GM18909 (cell line): ENCODE results near the gene MIB1.
"Not testable (repeated sequence)": the region's sequence is repeated elsewhere in the genome, so short reads cannot be mapped to it uniquely, and the experiment has no call there.

Experiments
- ATAC-seq: cut with Tn5 transposase; IDR thresholded peaks from one replicate; pipeline ENCODE4 v1.9.1; 2021; ENCODE audit warnings: mild to moderate bottlenecking; ENCODE audit not compliant: unreplicated experiment, poor library complexity

MIB1 gene

GRCh38 chr18:21742315-21742687 is 1.7 kb downstream of the MIB1 start:
- ATAC-seq: no peak

- ATAC-seq: no peak
Measured at GRCh38 chr18:21743166-21743832, 2.7 kb downstream of the MIB1 start.

GRCh38 chr18:21745231-21745630 is 4.6 kb downstream of the MIB1 start:
- ATAC-seq: no peak

- no peak for ATAC-seq
Measured at GRCh38 chr18:21747268-21747667, 6.7 kb downstream of the MIB1 start.

- ATAC-seq: no peak
Measured at GRCh38 chr18:21747764-21748693, 7.4 kb downstream of the MIB1 start.

- ATAC-seq: no peak
Measured at GRCh38 chr18:21757833-21758232, 17.2 kb downstream of the MIB1 start.

GRCh38 chr18:21759836-21760235 is 19.2 kb downstream of the MIB1 start:
- ATAC-seq: no peak

- ATAC-seq: no peak
Measured at GRCh38 chr18:21760321-21760720, 19.7 kb downstream of the MIB1 start.

- ATAC-seq: peak; percentile 55
Measured at GRCh38 chr18:21761471-21762115, 21.0 kb downstream of the MIB1 start.

GRCh38 chr18:21762181-21762772 is 21.7 kb downstream of the MIB1 start:
- ATAC-seq: no peak

GRCh38 chr18:21763846-21764646 is 23.5 kb downstream of the MIB1 start:
- ATAC-seq: no peak

- ATAC-seq: no peak
Measured at GRCh38 chr18:21769206-21769605, 28.6 kb downstream of the MIB1 start.

- ATAC-seq: no peak
Measured at GRCh38 chr18:21774722-21775121, 34.1 kb downstream of the MIB1 start.

GRCh38 chr18:21777814-21778213 is 37.2 kb downstream of the MIB1 start:
- ATAC-seq: peak; percentile 60

- ATAC-seq: no peak
Measured at GRCh38 chr18:21786526-21786925, 45.9 kb downstream of the MIB1 start.

GRCh38 chr18:21796089-21796488 is 55.5 kb downstream of the MIB1 start:
- not testable (repeated sequence) for ATAC-seq

GRCh38 chr18:21798126-21798525 is 57.5 kb downstream of the MIB1 start:
- ATAC-seq: no peak

- no peak for ATAC-seq
Measured at GRCh38 chr18:21799721-21800120, 59.1 kb downstream of the MIB1 start.

GRCh38 chr18:21803495-21803894 is 62.9 kb downstream of the MIB1 start:
- ATAC-seq: no peak

- no peak for ATAC-seq
Measured at GRCh38 chr18:21805771-21806366, 65.3 kb downstream of the MIB1 start.
